ENCODE measurements around the gene TP73.

The TP73 gene

DNA sequence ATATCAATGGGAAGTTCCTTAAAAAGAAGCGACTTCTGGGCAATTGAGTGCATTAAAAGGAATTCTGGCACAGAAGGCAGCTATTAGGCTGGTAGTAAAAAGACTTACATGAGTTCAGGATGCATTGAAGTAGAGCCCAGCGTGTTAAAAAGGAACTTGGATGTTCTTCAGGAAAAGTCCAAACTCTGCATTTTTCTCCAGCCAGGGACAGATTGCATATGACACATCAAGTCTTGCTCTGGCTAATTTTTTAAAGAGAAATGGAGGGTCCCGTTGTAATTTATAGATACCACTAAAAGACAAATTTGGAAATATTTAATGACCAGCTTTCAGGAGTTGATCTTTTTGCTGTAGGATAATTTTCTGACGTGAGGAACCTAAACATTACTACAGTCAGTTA, 26.3 kb upstream of the TP73 start:
- TF ChIP-seq GATA2 (IDR thresholded peaks at IDR 0.05; ENCODE audit: low read depth, low read length) (no peak), GATA3 (IDR thresholded peaks at IDR 0.05; ENCODE audit: low read depth, low read length) (no peak)

DNA sequence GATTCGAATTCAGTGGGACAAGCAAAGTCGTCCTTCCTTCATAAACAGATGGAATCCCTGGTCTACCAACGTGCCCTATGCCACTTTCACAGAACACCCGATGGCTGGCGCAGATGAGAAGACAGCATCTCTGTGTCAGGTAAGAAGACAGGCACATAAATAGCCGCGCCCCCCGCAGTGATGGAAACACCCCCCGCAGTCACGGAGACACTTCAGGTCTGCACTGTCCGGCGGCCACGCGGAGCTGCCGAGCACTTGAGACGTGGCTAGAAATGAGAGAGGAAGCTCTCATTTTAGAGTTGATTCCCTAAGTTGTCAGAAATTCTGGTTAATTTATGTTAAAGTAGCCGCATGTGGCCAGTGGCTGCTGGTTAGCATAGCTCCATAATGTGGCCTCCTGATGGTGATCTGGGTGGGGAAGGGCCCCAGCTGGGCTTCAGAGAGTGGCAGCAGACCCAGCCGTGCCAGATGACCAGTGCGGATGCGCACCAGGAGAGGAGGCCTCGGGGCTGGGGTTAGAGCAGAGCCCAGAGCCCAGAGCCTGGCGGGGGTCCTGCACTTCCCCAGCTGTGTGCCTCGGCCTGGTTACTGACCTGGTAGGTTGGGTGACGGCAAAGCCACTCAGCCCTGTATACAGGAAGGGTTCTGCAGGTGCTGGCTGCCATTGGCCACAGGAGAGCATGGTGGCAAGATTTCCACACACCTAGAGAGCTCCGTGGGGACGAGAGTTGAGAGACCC, 24.6 kb upstream of the TP73 start:
- peak; percentile 28; the same call in 1 of the 2 replicates for TF ChIP-seq GATA2 (IDR thresholded peaks at IDR 0.05; ENCODE audit: low read depth, low read length)
- TF ChIP-seq GATA3 (IDR thresholded peaks at IDR 0.05; ENCODE audit: low read depth, low read length) = no peak

DNA sequence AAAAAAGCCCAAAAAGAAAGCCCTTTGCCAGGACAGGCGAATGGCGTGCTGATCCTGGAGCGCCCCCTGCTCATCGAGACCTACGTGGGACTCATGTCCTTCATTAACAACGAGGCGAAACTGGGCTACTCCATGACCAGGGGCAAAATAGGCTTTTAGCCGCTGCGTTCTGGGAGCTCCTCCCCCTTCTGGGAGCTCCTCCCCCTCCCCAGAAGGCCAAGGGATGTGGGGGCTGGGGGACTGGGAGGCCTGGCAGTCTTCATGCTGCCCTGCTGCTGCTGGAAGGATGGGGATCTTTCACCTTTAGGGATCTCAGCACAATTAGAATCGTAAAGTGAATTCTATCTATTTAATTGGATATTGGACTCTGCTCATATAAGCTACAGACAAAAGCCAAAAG, 23.9 kb upstream of the TP73 start:
- TF ChIP-seq GATA2 (IDR thresholded peaks at IDR 0.05; ENCODE audit: low read depth, low read length) = no peak
- no peak for TF ChIP-seq GATA3 (IDR thresholded peaks at IDR 0.05; ENCODE audit: low read depth, low read length)

DNA sequence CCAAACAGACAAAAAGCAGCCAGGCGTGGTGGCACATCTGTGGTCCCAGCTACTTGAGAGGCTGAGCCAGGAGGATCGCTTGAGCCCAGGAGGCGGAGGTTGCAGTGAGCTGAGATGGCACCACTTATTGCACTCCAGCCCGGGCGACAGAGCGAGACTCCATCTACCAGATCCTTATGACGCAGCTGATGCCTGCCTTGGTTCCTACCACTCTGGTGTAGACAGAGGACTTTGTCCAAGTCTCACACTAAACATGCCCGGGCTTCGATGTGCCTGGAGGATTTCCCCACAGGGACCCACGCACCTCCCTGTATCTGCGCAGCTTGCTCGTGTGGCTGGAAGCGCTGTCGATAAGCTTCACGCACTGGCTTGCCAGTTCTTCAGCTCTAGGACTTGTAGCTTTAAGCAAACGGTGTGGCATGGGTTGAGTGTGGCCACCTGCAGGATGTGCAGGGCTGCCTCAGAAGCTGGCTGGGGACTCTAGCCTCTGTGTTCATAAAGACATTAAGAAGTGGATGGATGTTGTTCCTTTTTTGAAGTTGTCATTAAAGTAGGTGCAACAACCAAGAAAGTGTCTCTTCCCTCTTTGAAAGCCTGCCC, 22.7 kb upstream of the TP73 start:
- no peak for TF ChIP-seq GATA3 (IDR thresholded peaks at IDR 0.05; ENCODE audit: low read depth, low read length)
- no peak for TF ChIP-seq GATA2 (IDR thresholded peaks at IDR 0.05; ENCODE audit: low read depth, low read length)

DNA sequence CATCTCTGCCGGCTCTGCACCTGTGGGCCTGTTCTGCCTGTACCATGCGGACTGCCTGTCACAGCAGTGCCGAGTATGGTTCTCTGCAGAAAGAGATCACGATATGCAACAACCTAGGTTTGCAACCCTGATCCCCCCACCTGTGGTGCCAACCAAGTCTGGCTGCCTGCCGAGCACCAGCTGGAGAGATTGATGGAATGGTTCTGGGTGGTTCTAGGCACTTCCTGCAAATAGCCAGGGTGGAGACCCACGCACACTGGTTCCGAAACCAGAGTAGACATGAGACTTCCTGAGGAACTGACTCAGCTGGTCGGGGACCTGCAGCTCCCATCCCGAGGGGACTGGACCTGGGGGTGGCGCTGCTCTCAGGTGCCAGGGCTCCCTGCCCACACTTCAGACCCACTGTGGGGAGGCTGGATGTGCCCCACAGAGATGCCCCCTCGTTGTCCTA, 22.1 kb upstream of the TP73 start:
- no peak for TF ChIP-seq GATA2 (IDR thresholded peaks at IDR 0.05; ENCODE audit: low read depth, low read length)
- no peak for TF ChIP-seq GATA3 (IDR thresholded peaks at IDR 0.05; ENCODE audit: low read depth, low read length)

DNA sequence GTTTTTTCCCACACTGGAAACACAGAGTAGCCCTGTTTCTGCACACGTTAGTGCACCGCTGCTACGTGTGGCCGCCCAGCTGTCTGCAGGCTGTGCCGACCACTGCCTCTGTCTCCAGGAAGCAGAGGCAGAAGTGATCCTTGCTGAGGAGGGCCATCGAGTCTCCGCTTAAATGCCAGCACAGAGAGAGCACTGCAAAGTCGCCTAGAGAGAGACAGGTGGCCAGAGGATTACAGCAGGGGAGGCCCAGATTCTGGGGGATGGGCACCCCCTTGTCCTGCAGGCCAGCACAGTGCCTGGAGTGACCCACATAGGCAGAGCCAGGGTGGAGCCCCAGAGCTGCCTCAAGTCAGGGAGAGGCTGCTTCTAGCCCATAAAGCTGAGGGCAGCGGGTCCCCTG, 21.4 kb upstream of the TP73 start:
- no peak for TF ChIP-seq GATA2 (IDR thresholded peaks at IDR 0.05; ENCODE audit: low read depth, low read length)
- TF ChIP-seq GATA3 (IDR thresholded peaks at IDR 0.05; ENCODE audit: low read depth, low read length) = no peak

DNA sequence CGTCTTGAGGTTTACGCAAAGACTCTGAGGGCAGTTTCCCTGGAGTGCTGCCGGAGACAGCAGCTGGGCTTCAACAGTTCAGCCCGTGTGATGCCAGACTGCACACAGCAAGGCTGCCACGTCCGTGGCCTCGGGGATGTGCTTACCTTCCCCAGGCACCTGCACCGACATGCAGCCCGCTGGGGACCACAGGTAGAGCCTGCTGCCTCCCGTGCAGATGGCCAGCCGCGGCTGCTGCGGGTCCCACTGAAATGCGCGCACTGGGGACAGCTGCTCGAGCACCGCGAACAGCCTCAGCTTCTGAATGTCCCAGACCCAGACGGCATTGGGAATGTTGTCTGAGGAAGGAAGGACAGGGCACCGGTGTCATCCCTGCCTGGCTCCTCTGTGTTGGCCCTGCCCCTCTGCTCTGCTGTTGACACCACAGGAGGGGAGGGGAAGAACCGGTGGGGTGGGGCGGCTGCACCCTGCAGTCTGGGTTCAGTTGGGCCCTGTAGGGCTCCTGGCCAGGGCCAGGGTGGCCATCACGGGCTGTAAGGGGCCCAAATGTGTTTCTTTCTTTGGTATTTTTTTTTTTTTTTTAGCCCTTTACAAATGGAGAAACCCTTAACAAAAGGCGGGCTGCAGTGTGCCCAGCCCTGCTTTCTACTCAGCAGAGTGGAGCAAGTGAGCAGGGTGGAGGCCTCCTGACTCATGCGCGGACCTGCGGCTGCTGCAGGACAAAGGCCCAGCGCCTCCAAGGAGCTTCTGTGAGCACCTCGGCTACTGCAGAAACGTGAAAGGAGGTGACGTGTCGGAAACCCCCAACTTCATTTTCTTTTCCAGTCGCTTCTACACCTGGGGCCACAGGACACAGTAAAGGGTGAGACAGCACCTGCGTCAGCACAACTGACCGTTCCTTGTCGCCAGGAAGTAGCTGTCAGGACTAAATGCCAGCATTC, 20.7 kb upstream of the TP73 start:
- TF ChIP-seq GATA2 (IDR thresholded peaks at IDR 0.05; ENCODE audit: low read depth, low read length) (no peak), GATA3 (IDR thresholded peaks at IDR 0.05; ENCODE audit: low read depth, low read length) (no peak)

DNA sequence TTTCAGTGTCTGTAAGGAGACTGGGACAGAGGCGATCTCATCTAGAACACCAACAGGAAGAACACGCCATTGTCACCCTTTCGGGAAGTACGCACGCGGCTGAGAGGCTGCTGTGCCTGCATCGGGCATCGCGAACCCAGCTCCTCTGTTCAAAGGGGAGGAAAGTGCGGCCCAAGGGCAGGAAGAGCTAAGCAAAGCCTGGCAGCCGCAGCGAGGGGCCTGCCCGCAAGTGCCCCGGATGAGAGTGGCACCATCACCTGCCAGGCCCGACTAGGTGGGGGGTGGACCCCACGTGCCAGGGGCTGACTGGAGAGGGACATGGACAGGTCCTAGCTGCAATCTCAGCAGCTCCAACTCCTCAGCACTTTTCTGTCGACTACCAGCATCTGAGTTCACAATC, 20.0 kb upstream of the TP73 start:
- TF ChIP-seq GATA3 (IDR thresholded peaks at IDR 0.05; ENCODE audit: low read depth, low read length) (no peak), GATA2 (IDR thresholded peaks at IDR 0.05; ENCODE audit: low read depth, low read length) (no peak)

DNA sequence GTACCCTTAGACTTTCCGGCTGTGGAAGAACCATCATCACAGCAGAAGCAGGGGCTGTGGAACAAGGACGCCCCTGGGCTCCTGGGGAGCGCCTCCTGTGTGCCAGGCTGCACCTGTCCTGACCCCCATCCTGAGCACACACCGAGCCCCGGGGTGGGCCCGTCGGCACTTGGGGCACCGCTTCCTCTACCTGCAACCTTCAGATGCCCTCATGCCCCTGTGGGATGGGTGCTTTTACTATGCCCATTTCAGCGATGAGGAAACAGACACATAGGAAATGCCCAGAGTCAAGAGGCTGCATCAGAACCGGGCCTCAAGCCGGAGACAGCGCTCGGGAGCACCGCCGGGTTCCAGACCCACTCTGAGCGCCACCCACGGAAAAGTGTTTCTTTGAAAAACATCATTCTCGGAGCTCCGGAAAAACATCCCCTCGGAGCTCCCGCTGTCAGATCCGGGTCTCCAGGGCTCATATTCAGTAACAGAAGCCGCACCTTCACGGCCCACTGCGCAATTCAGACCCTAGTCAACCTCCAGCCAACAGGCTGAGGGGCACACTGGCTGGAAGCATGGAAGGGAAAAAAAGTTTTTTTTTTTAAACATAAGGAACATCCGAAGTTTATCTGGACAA, 19.5 kb upstream of the TP73 start:
- TF ChIP-seq GATA2 (IDR thresholded peaks at IDR 0.05; ENCODE audit: low read depth, low read length) (no peak), GATA3 (IDR thresholded peaks at IDR 0.05; ENCODE audit: low read depth, low read length) (no peak)

DNA sequence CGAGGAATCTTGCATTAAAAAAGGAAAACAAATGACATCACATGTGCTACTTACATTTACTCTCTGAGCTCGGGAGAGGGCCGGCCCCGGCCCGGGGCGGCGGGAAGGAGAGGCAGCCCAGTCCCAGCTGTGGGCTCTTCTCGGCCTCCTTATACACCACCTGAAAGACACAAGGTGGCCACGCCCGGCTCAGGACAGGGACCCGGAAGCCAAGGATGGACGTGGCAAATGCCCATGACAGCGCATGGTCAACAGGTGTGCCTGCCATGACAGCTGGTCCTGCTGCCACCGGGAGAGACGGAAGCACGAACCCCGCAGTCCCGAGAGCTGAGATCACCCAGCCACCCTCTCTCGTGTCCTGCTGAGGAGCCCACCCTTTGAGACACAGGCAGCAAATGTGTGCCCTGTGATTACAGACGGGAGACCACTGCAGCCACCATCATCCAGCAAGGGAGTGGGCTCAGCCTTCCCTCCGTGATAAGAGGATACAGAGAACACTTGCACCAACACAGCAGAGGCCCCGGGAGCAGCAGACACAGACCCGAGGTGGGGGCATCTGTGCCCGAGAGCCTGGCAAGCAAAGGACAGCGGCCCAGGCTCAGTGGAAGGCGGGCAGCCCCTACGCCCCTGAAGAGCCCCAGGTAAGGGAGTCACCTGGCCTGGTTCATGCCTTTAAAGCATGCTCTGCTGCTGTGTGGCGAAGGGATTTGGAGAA, 18.8 kb upstream of the TP73 start:
- TF ChIP-seq GATA2 (IDR thresholded peaks at IDR 0.05; ENCODE audit: low read depth, low read length) = no peak
- TF ChIP-seq GATA3 (IDR thresholded peaks at IDR 0.05; ENCODE audit: low read depth, low read length) = no peak

DNA sequence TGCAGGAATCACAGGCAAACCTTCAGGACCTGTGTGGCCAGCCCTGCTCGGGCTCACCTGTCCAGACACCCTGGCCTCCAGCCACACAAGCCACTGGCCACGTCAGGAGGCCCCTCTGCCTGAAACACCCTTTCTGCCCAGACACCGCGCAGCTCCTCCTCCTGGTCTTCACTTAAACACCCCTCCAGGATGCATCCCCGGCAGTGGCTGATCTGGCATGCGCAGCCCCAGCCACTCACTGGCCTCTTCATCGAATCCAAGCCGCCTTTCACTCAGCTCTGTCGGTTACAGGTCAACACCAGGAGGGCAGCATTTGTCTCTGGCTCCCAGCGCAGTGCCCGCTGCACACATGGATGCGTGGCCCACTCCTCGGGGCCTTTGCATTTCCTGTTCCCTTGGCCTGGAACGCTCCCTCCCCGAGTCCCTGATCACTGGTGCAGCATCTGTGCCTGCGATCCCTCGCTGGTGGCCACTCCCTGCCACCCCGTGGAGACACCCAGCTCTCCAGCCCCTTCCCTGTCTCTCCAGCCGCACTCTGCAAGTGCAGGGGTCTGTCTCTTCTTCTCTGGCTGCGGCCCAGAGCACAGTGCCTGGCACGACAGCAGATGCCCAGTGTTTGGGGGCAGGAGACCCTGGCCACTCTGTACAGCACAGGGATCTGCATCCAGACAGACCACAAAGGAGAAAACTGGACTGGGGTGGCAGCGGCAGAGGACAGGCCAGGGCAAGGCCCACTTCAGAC, 18.1 kb upstream of the TP73 start:
- TF ChIP-seq GATA2 (IDR thresholded peaks at IDR 0.05; ENCODE audit: low read depth, low read length) (no peak), GATA3 (IDR thresholded peaks at IDR 0.05; ENCODE audit: low read depth, low read length) (no peak)

DNA sequence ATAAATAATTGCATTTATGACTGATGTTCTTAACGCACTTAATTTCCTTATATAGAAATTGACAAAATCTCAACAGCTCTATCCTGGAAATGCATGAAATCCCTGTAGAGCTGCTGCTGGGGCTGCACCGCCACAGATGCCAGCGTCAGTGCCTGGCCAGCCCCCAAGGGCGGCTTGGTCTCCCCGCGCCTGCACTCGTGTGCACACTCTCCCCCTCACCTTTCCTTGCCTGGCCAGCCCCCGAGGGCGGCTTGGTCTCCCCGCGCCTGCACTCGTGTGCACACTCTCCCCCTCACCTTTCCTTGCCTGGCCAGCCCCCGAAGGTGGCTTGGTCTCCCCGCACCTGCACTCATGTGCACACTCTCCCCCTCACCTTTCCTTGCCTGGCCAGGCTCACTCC, 16.2 kb upstream of the TP73 start:
- no peak for TF ChIP-seq GATA2 (IDR thresholded peaks at IDR 0.05; ENCODE audit: low read depth, low read length)
- TF ChIP-seq GATA3 (IDR thresholded peaks at IDR 0.05; ENCODE audit: low read depth, low read length) = no peak

DNA sequence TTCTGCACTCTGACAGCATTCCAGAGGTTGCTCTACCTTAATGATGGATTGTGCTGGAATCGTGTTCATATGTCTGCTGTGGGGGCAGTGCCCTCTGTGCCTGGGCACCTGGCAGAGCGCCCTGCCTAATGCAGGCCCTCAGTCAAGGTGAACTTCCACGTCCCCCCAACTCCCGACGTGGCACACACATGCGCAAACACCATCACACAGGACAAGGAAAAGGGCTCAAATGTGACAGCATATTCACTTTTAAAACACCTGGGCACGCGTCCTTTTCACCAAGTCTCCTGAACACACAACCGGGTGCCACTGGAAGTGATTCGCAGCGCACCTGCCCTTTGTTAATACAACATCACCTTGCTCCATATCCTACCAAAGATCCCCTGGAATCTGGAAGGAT, 15.8 kb upstream of the TP73 start:
- TF ChIP-seq GATA2 (IDR thresholded peaks at IDR 0.05; ENCODE audit: low read depth, low read length) = no peak
- no peak for TF ChIP-seq GATA3 (IDR thresholded peaks at IDR 0.05; ENCODE audit: low read depth, low read length)

Measured in SH-SY5Y (cell line).